Measurements from ENCODE around the gene SAP30BP. TPM values are rescaled to one million over a fixed set of nuclear protein-coding genes. Genes with fewer than 3 reads are reported as not detected.
A peak's percentile ranks its signal among the peaks of the same experiment; 100 is the strongest.

The SAP30BP gene
- total and polyA plus RNA-seq, 2 of the 13 experiments (the other 11 are each of a cell fraction or from before 2014, with no cell fraction given) = 67.7 to 99.4 TPM

- TF ChIP-seq ATRX (CRISPR knock-in tag; IDR thresholded peaks at IDR 0.05; ENCODE audit: borderline replicate concordance) (no peak), ZNF574 (CRISPR knock-in tag; IDR thresholded peaks at IDR 0.05) (no peak), KLF16 (CRISPR knock-in tag; IDR thresholded peaks at IDR 0.05) (0 out of 4 replicates have a peak, but pooled peaks of 1 of the 2 experiments have one; percentile 34), PAX8 (CRISPR knock-in tag; IDR thresholded peaks at IDR 0.05; ENCODE audit: borderline replicate concordance) (0 out of 2 replicates have a peak, but pooled peaks have one; percentile 39), HNRNPL (IDR thresholded peaks at IDR 0.05; ENCODE audit: low read depth, low read length) (0 out of 2 replicates have a peak, but pooled peaks have one; percentile 51), HOMEZ (CRISPR knock-in tag; IDR thresholded peaks at IDR 0.05; ENCODE audit: low read depth) (0 out of 2 replicates have a peak, but pooled peaks have one; percentile 20), ZNF543 (CRISPR knock-in tag; IDR thresholded peaks at IDR 0.05) (no peak), CERS6 (CRISPR knock-in tag; IDR thresholded peaks at IDR 0.05) (no peak), BCL6 (CRISPR knock-in tag; IDR thresholded peaks at IDR 0.05) (peak; percentile 29; the same call in 1 of the 2 replicates), ETS1 (CRISPR knock-in tag; IDR thresholded peaks at IDR 0.05) (peak; percentile 61; the same call in 1 of the 2 replicates), UBTF (CRISPR knock-in tag; IDR thresholded peaks at IDR 0.05) (peak; percentile 63; the same call in 1 of the 2 replicates), ZNF770 (CRISPR knock-in tag; IDR thresholded peaks at IDR 0.05) (peak; percentile 63), THRA (CRISPR knock-in tag; IDR thresholded peaks at IDR 0.05; ENCODE audit: borderline replicate concordance) (0 out of 2 replicates have a peak, but pooled peaks have one; percentile 39)
These were observed 34.2 kb upstream of the SAP30BP start, which contains the start of gene SMIM5 (continued) for GRCh38 chr17:75632863-75633485.
